ENCODE results near the gene DUSP1.
A peak's percentile ranks its signal among the peaks of the same experiment; 100 is the strongest.
"Not testable (repeated sequence)": the region's sequence is repeated elsewhere in the genome, so short reads cannot be mapped to it uniquely, and the experiment has no call there.

The DUSP1 gene

GRCh38 chr5:172770675-172771438 is at the start of gene DUSP1:
Gene DUSP1 (minus strand): TSS chr5:172771195. CDS start chr5:172770952, 243 bp downstream.
- peak; percentile 97 to 98 for DNase-seq (ENCODE audit: low read depth in 2 of 2)

- no peak for DNase-seq (ENCODE audit: low read depth in 2 of 2)
Observed at GRCh38 chr5:172820046-172820767, 49.2 kb upstream of the DUSP1 start.

GRCh38 chr5:172819569-172819968 is 48.6 kb upstream of the DUSP1 start:
- DNase-seq (ENCODE audit: low read depth in 2 of 2) = no peak

DNA sequence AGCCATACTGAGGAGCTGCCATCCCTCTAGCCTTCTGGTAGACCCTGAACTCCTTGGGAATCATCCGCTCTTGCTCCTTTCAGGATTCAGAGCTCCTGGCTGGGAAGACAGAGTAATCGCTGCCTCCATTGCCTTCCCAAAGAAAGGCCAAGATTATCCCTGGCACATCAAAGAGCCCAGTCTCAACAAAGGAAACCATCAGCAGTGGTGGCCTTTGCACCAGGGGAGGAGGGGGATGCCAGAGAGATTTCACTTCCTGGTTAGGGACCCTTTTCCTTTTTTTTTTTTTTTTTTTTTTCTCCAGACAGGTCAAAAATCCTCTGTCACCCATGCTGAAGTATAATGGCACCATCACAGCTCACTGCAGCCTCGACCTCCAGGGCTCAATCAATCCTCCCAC is 47.1 kb upstream of the DUSP1 start:
- no peak for DNase-seq (ENCODE audit: low read depth in 2 of 2)

GRCh38 chr5:172817664-172818063 is 46.7 kb upstream of the DUSP1 start:
- no peak for DNase-seq (ENCODE audit: low read depth in 2 of 2)

GRCh38 chr5:172816925-172817562 is 46.0 kb upstream of the DUSP1 start:
- no peak for DNase-seq (ENCODE audit: low read depth in 2 of 2)

DNA sequence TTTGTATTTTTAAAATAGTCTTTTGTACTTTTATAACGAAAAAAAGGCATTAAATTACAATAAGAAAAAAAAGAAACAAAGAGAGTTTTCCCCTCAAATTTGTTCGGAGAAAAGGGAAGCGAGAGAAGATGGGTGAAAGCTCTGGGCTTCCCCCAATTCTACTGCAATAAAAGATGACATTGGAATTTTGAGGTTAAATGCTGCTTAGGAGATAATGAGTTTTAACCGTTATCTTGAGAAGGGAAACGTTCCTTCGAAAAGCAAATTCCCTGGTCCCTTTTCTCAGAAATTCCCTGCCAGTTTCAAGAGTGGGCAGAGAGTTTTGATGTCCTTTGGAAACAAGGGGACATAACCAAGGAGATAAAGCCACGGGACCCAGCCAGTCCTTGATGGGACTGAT is 44.6 kb upstream of the DUSP1 start:
- no peak for DNase-seq (ENCODE audit: low read depth in 2 of 2)

DNA sequence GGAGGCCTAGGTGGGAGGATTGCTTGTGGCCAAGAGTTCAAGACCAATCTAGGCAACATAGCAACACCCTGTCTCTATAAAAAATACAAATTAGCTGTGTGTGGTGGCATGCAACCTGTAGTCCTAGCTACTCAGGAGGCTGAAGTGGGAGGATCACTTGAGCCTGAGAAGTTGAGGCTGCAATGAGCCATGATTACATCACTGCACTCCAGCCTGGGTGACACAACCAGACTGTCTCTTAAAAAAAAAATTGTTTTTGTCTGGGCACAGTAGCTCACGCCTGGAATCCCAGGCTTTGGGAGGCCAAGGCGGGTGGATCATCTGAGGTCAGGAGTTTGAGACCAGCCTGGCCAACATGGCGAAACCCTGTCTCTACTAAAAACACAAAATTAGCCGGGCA is 40.0 kb upstream of the DUSP1 start:
- DNase-seq (ENCODE audit: low read depth in 2 of 2) = not testable (repeated sequence)

GRCh38 chr5:172809774-172810173 is 38.8 kb upstream of the DUSP1 start:
- no peak for DNase-seq (ENCODE audit: low read depth in 2 of 2)

- no peak for DNase-seq (ENCODE audit: low read depth in 2 of 2)
Observed at GRCh38 chr5:172807766-172808311, 36.8 kb upstream of the DUSP1 start.

DNA sequence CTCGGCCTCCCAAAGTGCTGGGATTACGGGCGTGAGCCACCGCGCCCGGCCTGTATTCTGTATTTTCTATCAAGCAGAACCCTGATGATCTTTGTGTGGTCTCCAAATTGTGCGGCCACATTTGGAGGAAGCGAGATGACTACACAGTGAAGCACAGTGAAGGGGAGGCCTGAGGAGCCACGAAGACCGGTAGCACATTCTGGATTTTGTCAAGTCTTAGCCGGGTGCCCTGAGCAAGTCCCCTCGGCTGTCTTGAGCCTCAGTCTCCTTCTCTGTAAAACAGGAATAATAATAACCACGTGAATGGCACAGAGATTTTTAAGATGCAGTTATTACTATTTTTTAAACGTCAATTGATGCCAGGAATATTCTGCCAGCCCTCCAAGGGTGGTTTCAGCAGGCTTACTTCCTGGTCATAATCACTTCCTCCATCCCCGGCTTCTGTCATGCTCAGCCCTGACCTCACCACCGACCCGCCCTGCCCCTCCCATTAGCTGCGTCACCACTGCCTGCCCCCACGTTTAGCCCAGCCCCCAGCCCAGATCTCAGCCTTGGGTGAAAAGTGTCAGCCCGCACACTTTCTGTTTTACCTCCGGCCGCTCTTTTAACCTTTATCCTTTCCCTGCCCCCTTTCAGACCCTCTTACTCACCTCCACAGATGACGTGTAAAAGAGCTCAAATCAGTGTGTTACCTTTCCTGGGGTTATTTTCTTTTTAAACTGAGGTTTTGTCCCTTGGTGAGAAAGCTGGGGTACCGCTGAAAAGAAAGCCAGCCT is 36.1 kb upstream of the DUSP1 start:
- peak; percentile 66 to 69 for DNase-seq (ENCODE audit: low read depth in 2 of 2)

DNA sequence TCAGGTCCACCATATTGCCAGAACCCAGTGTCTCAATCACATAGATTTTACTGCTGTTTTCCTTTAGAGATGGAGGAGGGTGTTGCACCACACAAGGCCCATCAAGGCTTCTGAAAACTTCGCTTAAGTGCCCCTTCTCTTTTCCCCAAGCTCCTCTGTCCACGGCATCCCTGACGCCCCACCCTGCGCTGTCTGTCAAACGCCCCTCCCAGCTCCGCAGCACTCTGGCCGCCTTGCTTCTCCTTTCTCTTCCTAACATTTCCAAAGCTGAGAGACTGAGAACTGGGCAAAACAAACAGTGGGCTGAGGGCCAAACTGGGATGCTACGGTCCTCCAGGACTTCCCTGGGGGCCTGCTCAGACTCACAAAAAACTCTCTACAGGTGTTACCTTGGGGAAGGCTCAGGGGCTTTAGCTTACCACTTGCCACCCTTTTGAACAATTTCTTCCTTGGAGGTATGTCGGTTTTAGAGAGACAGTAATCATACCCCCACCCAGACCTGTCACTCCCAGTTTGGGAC is 34.8 kb upstream of the DUSP1 start:
- DNase-seq (ENCODE audit: low read depth in 2 of 2) = no peak

DNA sequence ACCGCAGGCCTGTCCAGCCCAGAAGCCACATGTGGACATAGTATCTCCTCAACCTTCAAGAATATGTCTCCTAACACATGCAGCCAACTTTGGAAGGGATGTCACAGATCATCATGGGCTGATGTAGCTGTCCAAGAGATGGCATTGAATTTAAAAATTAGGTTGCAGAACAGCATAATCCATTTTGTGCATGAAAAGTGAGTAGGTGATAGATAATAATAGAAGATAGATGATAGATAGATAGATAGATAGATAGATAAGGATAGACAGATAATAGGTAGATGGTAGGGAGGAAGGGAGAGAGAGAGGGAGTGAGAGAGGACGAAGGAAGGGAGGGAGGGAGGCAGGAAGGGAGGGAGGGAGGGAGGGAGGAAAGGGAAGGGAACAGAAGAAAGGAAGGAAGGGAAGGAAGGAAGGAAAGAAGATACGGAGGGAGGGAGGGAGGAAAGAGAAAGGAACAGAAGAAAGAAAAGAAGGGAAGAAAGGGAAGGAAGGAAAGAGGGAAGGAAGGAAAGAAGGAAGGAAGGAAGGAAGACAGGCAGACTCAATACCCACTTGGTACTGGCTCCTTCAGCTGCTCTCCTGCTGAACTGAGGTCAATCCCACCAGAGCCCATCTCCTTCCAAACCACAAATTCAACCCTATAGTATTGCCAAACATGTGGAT is 34.2 kb upstream of the DUSP1 start:
- DNase-seq (ENCODE audit: low read depth in 2 of 2) = no peak

DNA sequence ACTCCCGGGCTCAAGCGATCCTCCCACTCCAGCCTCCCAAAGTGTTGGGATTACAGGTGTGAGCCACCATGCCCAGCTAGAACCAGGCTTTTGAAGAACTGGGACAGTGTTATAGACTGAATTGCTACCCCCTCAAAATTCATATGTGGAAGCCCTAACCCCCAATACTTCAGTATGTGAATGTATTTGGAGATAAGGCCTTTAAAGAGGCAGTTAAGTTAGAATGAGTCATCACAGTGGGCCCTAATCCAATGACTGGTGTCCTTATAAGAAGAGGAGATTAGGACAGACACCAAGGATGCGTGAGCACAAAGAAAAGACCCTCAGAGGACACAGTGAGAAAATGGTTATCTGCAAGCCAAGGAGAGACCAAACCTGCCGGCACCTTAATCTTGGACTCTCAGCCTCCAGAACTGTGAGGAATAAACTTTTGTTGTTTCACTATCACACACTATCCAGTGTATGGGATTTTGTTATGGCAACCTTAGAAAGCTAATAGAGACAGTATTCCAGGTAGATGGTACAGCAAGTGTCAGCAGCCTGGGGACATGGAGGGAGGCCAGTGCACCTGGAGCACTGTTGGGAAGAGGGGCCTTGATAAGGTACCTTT is 31.7 kb upstream of the DUSP1 start:
- no peak for DNase-seq (ENCODE audit: low read depth in 2 of 2)

DNA sequence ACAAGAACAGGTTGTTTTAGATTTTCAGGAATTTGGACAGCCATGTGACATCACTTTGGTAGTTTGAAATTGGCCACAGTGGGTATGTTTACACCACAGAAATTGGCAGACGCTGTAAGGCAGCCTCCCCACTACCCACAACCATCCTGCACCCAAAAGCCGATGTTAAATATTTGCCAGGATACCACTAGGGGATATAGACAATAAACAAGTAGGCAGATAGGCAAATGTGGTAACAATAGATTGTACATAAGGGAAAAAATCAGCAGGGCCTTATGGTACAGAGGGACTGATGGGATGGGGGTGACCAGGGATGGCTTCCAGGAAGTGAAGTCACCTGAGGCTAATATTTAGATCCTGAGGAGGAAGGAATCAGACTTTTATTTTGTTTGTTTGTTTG is 31.1 kb upstream of the DUSP1 start:
- DNase-seq (ENCODE audit: low read depth in 2 of 2) = no peak

GRCh38 chr5:172801179-172801671 is 30.2 kb upstream of the DUSP1 start:
- DNase-seq (ENCODE audit: low read depth in 2 of 2) = no peak

- DNase-seq (ENCODE audit: low read depth in 2 of 2) = no peak
Observed at GRCh38 chr5:172800088-172800551, 29.1 kb upstream of the DUSP1 start.

DNA sequence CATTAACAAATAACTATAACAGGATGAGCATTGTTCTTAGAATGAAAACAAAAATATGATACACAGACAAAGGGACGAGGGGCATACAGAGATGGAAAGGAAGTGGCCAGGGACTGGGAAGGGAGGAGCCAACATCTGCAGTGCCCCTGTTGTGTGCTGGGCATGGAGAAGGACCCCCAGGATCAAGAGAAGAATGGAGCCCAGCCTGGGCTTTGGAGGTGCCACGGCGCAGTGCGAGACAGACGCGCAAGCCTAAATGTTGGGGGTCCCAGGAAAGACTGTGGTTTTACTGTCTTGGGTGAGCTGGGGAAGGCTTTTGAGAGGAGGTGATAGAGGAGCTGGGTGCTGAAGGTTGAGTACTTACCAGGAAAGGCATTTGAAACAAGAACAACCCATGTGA is 28.4 kb upstream of the DUSP1 start:
- no peak for DNase-seq (ENCODE audit: low read depth in 2 of 2)

GRCh38 chr5:172798422-172799215 is 27.6 kb upstream of the DUSP1 start:
- no peak for DNase-seq (ENCODE audit: low read depth in 2 of 2)

All from stimulated activated CD8-positive, alpha-beta memory T cell treated with anti-CD3 and anti-CD28 coated beads, Interleukin-7, amount 100 ng/mL, for 1 hour (primary cell).